ENCODE results near the gene MCM3AP.

The MCM3AP gene

GRCh38 chr21:46220275-46220810 lies 65.1 kb downstream of the MCM3AP start:
- Histone ChIP-seq H3K27me3 (ENCODE audit: control insufficient read depth, insufficient read depth, low read length) (no peaks in the 10 kb centered on the region), H3K4me3 (ENCODE audit: low read depth, low read length) (no peak overlapping the region), H3K9me3 (ENCODE audit: control insufficient read depth, insufficient read depth, low read length) (no peaks in the 10 kb centered on the region), H3K36me3 (ENCODE audit: control insufficient read depth, insufficient read depth, low read length) (peaks cover 33% of the 10 kb centered on the region), H3K9ac (ENCODE audit: low read depth, low read length) (no peak overlapping the region), H3K4me1 (ENCODE audit: control insufficient read depth, insufficient read depth, low read length) (no peaks in the 10 kb centered on the region)

DNA sequence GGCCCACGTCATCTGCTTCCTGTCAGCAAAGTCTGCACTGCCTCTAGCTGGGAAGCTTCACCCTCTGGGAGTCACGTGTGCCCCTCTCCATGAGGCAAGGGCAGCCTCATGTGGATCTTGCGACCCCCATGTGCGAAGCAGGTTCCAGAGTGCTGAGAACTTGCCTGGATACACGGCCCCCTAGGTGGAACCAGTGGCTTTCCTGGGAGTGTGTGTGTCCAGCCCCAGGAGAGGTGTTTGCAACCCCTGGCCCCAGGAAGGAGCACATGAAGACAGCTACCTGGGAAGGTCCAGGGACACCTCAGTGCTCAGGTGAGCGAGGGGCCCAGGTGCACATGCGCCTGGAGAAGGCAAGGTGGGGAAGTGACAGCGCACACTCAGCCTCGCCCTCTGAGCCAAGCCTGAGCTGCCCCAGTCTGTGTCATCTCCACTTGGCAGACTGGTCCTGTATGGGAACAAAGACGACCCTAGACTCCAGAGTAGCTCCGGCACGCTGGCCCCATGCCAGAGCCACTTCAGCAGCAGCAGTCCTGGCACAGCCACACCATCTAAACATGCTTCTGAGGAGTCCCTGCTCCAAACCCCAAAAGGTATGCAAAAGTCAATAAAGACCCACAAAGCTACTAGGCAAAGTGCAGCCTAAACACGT lies 65.7 kb downstream of the MCM3AP start:
- H3K9me3 ChIP-seq (ENCODE audit: control insufficient read depth, insufficient read depth, low read length), result no peaks in the 10 kb centered on the region
- H3K9ac ChIP-seq (ENCODE audit: low read depth, low read length), result no peak overlapping the region
- H3K36me3 ChIP-seq (ENCODE audit: control insufficient read depth, insufficient read depth, low read length), result peaks cover 35% of the 10 kb centered on the region
- no peaks in the 10 kb centered on the region for H3K4me1 ChIP-seq (ENCODE audit: control insufficient read depth, insufficient read depth, low read length)
- no peaks in the 10 kb centered on the region for H3K27me3 ChIP-seq (ENCODE audit: control insufficient read depth, insufficient read depth, low read length)
- no peak overlapping the region for H3K4me3 ChIP-seq (ENCODE audit: low read depth, low read length)

GRCh38 chr21:46218906-46219590 lies 66.4 kb downstream of the MCM3AP start:
- Histone ChIP-seq H3K9me3 (ENCODE audit: control insufficient read depth, insufficient read depth, low read length) (no peaks in the 10 kb centered on the region), H3K4me3 (ENCODE audit: low read depth, low read length) (no peak overlapping the region), H3K4me1 (ENCODE audit: control insufficient read depth, insufficient read depth, low read length) (no peaks in the 10 kb centered on the region), H3K36me3 (ENCODE audit: control insufficient read depth, insufficient read depth, low read length) (peaks cover 36% of the 10 kb centered on the region), H3K9ac (ENCODE audit: low read depth, low read length) (no peak overlapping the region), H3K27me3 (ENCODE audit: control insufficient read depth, insufficient read depth, low read length) (no peaks in the 10 kb centered on the region)

- no peaks in the 10 kb centered on the region for H3K4me1 ChIP-seq (ENCODE audit: control insufficient read depth, insufficient read depth, low read length)
- H3K27me3 ChIP-seq (ENCODE audit: control insufficient read depth, insufficient read depth, low read length), result no peaks in the 10 kb centered on the region
- no peak overlapping the region for H3K9ac ChIP-seq (ENCODE audit: low read depth, low read length)
- H3K9me3 ChIP-seq (ENCODE audit: control insufficient read depth, insufficient read depth, low read length), result no peaks in the 10 kb centered on the region
- H3K36me3 ChIP-seq (ENCODE audit: control insufficient read depth, insufficient read depth, low read length), result peaks cover 46% of the 10 kb centered on the region
- H3K4me3 ChIP-seq (ENCODE audit: low read depth, low read length), result no peak overlapping the region
Observed at GRCh38 chr21:46217511-46218196, 67.8 kb downstream of the MCM3AP start.

DNA sequence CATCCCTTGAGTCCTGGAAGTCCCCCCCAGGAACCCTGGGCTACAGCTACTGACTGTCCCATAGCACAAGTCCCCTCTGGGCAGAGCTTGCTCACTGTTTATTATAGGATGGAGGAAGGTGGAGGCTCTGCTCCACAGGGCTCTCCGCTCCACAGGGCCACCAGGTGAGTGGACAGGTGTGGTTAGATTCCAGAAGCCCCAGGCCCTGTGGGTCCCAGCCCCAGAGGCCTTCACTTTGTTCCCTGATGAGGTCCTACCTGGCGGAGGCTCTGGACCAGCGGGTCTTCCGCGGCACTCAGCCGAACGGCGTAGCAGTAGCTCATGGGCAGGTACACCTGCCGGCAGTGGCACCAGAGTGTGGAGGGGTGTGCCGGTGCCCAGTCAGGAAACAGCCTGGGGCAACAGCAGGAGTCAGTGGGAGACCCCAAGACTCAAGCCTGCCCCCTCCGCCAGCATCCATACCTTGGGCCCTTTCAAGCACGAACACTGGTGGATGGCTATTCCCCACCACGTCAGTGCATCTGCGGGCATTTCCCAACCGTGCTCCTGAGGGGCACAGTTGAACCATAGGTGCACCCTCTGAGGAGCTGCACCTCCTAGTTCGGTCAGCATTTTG lies 69.2 kb downstream of the MCM3AP start:
- Histone ChIP-seq H3K9me3 (ENCODE audit: control insufficient read depth, insufficient read depth, low read length) (no peaks in the 10 kb centered on the region), H3K4me1 (ENCODE audit: control insufficient read depth, insufficient read depth, low read length) (no peaks in the 10 kb centered on the region), H3K4me3 (ENCODE audit: low read depth, low read length) (no peak overlapping the region), H3K36me3 (ENCODE audit: control insufficient read depth, insufficient read depth, low read length) (peaks cover 39% of the 10 kb centered on the region), H3K9ac (ENCODE audit: low read depth, low read length) (no peak overlapping the region), H3K27me3 (ENCODE audit: control insufficient read depth, insufficient read depth, low read length) (no peaks in the 10 kb centered on the region)

- no peaks in the 10 kb centered on the region for H3K9me3 ChIP-seq (ENCODE audit: control insufficient read depth, insufficient read depth, low read length)
- peaks cover 42% of the 10 kb centered on the region for H3K36me3 ChIP-seq (ENCODE audit: control insufficient read depth, insufficient read depth, low read length)
- no peaks in the 10 kb centered on the region for H3K4me1 ChIP-seq (ENCODE audit: control insufficient read depth, insufficient read depth, low read length)
- H3K4me3 ChIP-seq (ENCODE audit: low read depth, low read length), result no peak overlapping the region
- no peaks in the 10 kb centered on the region for H3K27me3 ChIP-seq (ENCODE audit: control insufficient read depth, insufficient read depth, low read length)
- no peak overlapping the region for H3K9ac ChIP-seq (ENCODE audit: low read depth, low read length)
Observed at GRCh38 chr21:46215436-46216131, 69.8 kb downstream of the MCM3AP start.

DNA sequence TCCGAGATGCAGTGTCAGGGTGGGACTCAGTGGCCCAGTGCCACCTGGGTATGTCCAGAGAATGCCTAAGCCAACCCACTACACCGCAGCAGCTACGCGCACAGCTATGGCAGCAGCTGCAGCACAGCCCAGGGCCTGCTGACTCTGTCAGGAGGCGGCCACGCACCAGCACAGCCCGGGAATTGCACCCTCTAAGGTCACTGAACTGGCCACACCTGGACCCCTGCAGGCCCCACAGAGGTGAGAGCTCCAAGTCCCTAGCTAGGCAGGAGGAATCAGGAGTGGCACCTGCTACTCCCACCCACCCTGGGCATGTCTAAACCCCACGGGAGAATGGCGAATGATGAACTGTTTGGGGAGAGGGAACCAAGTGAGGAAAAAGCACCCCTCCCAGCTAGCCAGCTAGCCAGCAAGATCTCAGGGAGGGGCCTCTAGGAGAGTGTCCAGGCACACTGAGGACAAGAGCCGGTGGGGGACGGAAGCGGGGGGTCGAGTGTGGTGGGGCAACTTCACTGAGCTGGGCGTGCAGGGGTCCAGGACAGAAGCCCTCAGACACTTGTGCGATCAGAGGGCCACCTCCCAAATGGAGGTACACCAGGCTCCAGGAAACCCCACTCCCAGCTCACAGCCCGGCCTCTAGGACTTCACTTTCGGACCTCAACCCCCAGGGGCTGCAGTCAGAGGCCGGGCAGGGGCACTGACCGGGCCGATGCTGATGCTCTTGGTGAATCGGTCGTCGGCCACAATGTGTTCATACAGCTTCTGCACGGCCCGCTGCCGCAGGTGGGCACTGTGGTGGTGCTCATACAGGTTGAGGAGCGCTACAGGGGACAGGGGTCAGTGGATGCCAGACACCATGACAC lies 70.7 kb downstream of the MCM3AP start:
- H3K4me1 ChIP-seq (ENCODE audit: control insufficient read depth, insufficient read depth, low read length), result no peaks in the 10 kb centered on the region
- H3K4me3 ChIP-seq (ENCODE audit: low read depth, low read length), result no peak overlapping the region
- H3K9ac ChIP-seq (ENCODE audit: low read depth, low read length), result peak overlapping the region; percentile 24
- H3K27me3 ChIP-seq (ENCODE audit: control insufficient read depth, insufficient read depth, low read length), result no peaks in the 10 kb centered on the region
- H3K36me3 ChIP-seq (ENCODE audit: control insufficient read depth, insufficient read depth, low read length), result peaks cover 40% of the 10 kb centered on the region
- H3K9me3 ChIP-seq (ENCODE audit: control insufficient read depth, insufficient read depth, low read length), result no peaks in the 10 kb centered on the region

DNA sequence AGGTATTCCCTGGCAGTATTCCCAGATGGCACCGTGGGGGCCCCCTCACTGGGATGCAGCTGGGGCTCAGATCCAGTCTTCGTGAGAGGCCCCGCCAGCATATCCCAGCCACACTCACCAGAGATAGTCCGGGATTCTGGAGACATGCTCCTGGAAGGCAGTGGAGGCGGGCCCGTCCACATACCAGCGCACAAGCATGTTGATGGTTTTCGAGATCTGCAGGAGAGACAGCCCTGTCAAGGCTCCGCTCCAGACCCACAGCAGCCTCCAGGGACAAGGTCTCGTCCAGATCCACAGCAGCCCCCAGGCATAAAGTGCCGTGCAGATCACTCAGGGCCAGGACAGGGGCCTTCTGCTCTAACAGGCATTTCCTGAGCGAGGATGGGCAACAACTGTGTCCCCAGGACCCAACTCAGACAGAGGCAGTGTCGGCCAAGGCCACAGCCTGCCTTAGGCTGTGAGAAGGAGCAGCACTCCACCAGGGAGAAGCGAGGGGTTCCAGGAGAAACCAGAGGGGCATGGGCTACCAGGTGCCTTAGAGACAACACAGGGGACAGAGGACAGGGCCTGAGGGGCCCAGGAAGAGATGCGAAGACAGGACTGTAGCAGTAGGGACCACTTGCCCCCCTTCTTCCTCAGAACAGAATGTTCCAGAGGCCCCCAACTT lies 71.7 kb downstream of the MCM3AP start:
- H3K9me3 ChIP-seq (ENCODE audit: control insufficient read depth, insufficient read depth, low read length), result no peaks in the 10 kb centered on the region
- H3K27me3 ChIP-seq (ENCODE audit: control insufficient read depth, insufficient read depth, low read length), result no peaks in the 10 kb centered on the region
- no peaks in the 10 kb centered on the region for H3K4me1 ChIP-seq (ENCODE audit: control insufficient read depth, insufficient read depth, low read length)
- no peak overlapping the region for H3K9ac ChIP-seq (ENCODE audit: low read depth, low read length)
- H3K36me3 ChIP-seq (ENCODE audit: control insufficient read depth, insufficient read depth, low read length), result peaks cover 42% of the 10 kb centered on the region
- no peak overlapping the region for H3K4me3 ChIP-seq (ENCODE audit: low read depth, low read length)

GRCh38 chr21:46212721-46213484 lies 72.5 kb downstream of the MCM3AP start:
- no peak overlapping the region for H3K4me3 ChIP-seq (ENCODE audit: low read depth, low read length)
- H3K27me3 ChIP-seq (ENCODE audit: control insufficient read depth, insufficient read depth, low read length), result no peaks in the 10 kb centered on the region
- H3K36me3 ChIP-seq (ENCODE audit: control insufficient read depth, insufficient read depth, low read length), result peaks cover 49% of the 10 kb centered on the region
- no peaks in the 10 kb centered on the region for H3K4me1 ChIP-seq (ENCODE audit: control insufficient read depth, insufficient read depth, low read length)
- no peaks in the 10 kb centered on the region for H3K9me3 ChIP-seq (ENCODE audit: control insufficient read depth, insufficient read depth, low read length)
- no peak overlapping the region for H3K9ac ChIP-seq (ENCODE audit: low read depth, low read length)

Data from iPS-15b (cell line).